Esophagus squamous epithelium (tissue), 5 donors: ENCODE data around the gene RFTN1. TPM values are rescaled to one million over a fixed set of nuclear protein-coding genes. Genes with fewer than 3 reads are reported as not detected.

Experiments used
- DNase-seq: peaks from one replicate; lab custom pipeline; 2025; lab: John Stamatoyannopoulos, UW
- H3K27ac ChIP-seq, 4 donors: fragments of 200-600 bp; sonication (generic); one replicate each; pipeline ENCODE4 v1.5.1; 2016 to 2019; ENCODE audit warnings: mild to moderate bottlenecking in 1 of 4
- H3K27me3 ChIP-seq, 4 donors: fragments of 200-600 bp; sonication (generic); 1 replicate in 3 of 4; 2 replicates in 1 of 4; pipeline versions ENCODE4 v1.5.1 to v1.6.0; 2017 to 2021; ENCODE audit warnings: antibody characterized with exemption in 1 of 4
- H3K36me3 ChIP-seq, 3 donors: fragments of 200-600 bp; sonication (generic); one replicate each; pipeline ENCODE4 v1.5.1; 2016 to 2019
- H3K4me1 ChIP-seq, 3 donors: fragments of 200-600 bp; sonication (generic); one replicate each; pipeline ENCODE4 v1.5.1; 2017 to 2019
- H3K4me3 ChIP-seq, 4 donors: fragments of 200-600 bp; sonication (generic); 1 replicate in 3 of 4; 2 replicates in 1 of 4; pipeline ENCODE4 v1.5.1; 2016 to 2019; ENCODE audit warnings: mild to moderate bottlenecking in 2 of 4, moderate library complexity in 1 of 4
- H3K9me3 ChIP-seq, 3 donors: fragments of 200-600 bp; sonication (generic); one replicate each; pipeline ENCODE4 v1.5.1; 2016 to 2019
- CTCF ChIP-seq, 6 experiments: fragments of 450-650 bp in 4 of 6; fragments of 200-600 bp in 2 of 6; sonication (generic) in 2 of 6; IDR thresholded peaks; one replicate each; pipeline ENCODE4 v1.5.1; 2016 to 2019; ENCODE audit warnings: antibody characterized with exemption in 6 of 6, mild to moderate bottlenecking in 4 of 6, moderate library complexity in 4 of 6
- POLR2A ChIP-seq, 4 donors: fragments of 450-650 bp; IDR thresholded peaks; one replicate each; pipeline ENCODE4 v1.6.1; 2017; ENCODE audit warnings: antibody characterized with exemption in 4 of 4, mild to moderate bottlenecking in 4 of 4, moderate library complexity in 3 of 4
- WGBS, 2 donors: methylation state at CpG; one replicate each; pipeline ENCODE4 v1.1.5; 2018; 5-methylcytosine and 5-hydroxymethylcytosine counted together
- intact Hi-C: fragments of 100-400 bp; cut with DNase I; formaldehyde crosslinking; loops from one replicate; pipeline ENCODE4 v1.15.0; 2022
- total RNA-seq, 4 donors: library from RNA; depleted of rRNA; stranded (reverse); fragments of >200 nt; gene quantifications; one replicate each; pipeline ENCODE4 v1.1.0, GENCODE V29; 2016
- donor health status: DM: yes; HTN: yes; CAD: no.

The RFTN1 gene
- total RNA-seq, 4 donors from 2014 or later = 5.0 to 22.7 (median 12.4) TPM

- H3K4me3 ChIP-seq = no peak overlapping the region
- 45% methylated on average over 9 of the region's 15 CpGs for WGBS, 2 donors
- H3K9me3 ChIP-seq = no peaks in the 10 kb centered on the region
- peaks cover 10 to 33% (median 21%) of the 10 kb centered on the region in 3 donors for H3K4me1 ChIP-seq
- no peak for DNase-seq
- TF ChIP-seq CTCF (IDR thresholded peaks at IDR 0.05) = no peak
- H3K36me3 ChIP-seq = peaks cover 0 to 71% (median 3%) of the 10 kb centered on the region in 3 donors
- H3K27ac ChIP-seq = peak overlapping the region in 3 of 4 donors; percentile 4 to 53 (median 51)
- no peaks in the 10 kb centered on the region for H3K27me3 ChIP-seq
- intact Hi-C loops = no loop called here
Observed at GRCh38 chr3:16326724-16327349, 186.7 kb downstream of the RFTN1 start.

GRCh38 chr3:16325850-16326249 lies 187.6 kb downstream of the RFTN1 start:
- peaks cover 0 to 79% (median 3%) of the 10 kb centered on the region in 3 donors for H3K36me3 ChIP-seq
- 98 to 100% methylated on average over 2 to 4 of the region's 4 CpGs for WGBS, 2 donors
- no peak for TF ChIP-seq CTCF (IDR thresholded peaks at IDR 0.05)
- no peak for TF ChIP-seq POLR2A (IDR thresholded peaks at IDR 0.05)

GRCh38 chr3:16323737-16324136 lies 189.8 kb downstream of the RFTN1 start:
- TF ChIP-seq CTCF (IDR thresholded peaks at IDR 0.05) (no peak), POLR2A (IDR thresholded peaks at IDR 0.05) (no peak)
- 73 to 97% methylated on average over 4 of the region's 4 CpGs for WGBS, 2 donors
- H3K4me1 ChIP-seq = peaks cover 10 to 43% (median 21%) of the 10 kb centered on the region in 3 donors
- H3K9me3 ChIP-seq = no peaks in the 10 kb centered on the region
- H3K4me3 ChIP-seq = no peak overlapping the region
- H3K36me3 ChIP-seq = peaks cover 3 to 79% (median 6%) of the 10 kb centered on the region in 3 donors
- intact Hi-C loops = no loop called here
- H3K27ac ChIP-seq = no peak overlapping the region
- no peaks in the 10 kb centered on the region for H3K27me3 ChIP-seq
- no peak for DNase-seq

More at GRCh38 chr3:16325850-16326249, 187.6 kb downstream of the RFTN1 start:
- Histone ChIP-seq H3K27me3 (no peaks in the 10 kb centered on the region), H3K27ac (no peak overlapping the region), H3K4me3 (no peak overlapping the region), H3K9me3 (no peaks in the 10 kb centered on the region), H3K4me1 (peaks cover 10 to 35% (median 21%) of the 10 kb centered on the region in 3 donors)
- intact Hi-C loops = no loop called here
- DNase-seq = no peak

- no peak overlapping the region for H3K27ac ChIP-seq
- intact Hi-C loops = no loop called here
- TF ChIP-seq POLR2A (IDR thresholded peaks at IDR 0.05) = no peak
- TF ChIP-seq CTCF (IDR thresholded peaks at IDR 0.05) = no peak
- H3K4me3 ChIP-seq = no peak overlapping the region
- no peak for DNase-seq
- H3K4me1 ChIP-seq = peaks cover 9 to 51% (median 20%) of the 10 kb centered on the region in 3 donors
- no peaks in the 10 kb centered on the region for H3K9me3 ChIP-seq
- peaks cover 3 to 80% (median 6%) of the 10 kb centered on the region in 3 donors for H3K36me3 ChIP-seq
- H3K27me3 ChIP-seq = no peaks in the 10 kb centered on the region
- WGBS, 2 donors = 60% methylated on average over 4 of the region's 5 CpGs; no CpG with 5 or more reads in 1 of the 2 donors
Observed at GRCh38 chr3:16322189-16322588, 191.3 kb downstream of the RFTN1 start.

- peaks cover 3 to 82% (median 6%) of the 10 kb centered on the region in 3 donors for H3K36me3 ChIP-seq
- TF ChIP-seq CTCF (IDR thresholded peaks at IDR 0.05) = no peak
- DNase-seq = no peak
- 87 to 93% methylated on average over 3 of the region's 3 CpGs for WGBS, 2 donors
- H3K4me3 ChIP-seq = no peak overlapping the region
- H3K27ac ChIP-seq = no peak overlapping the region
- peaks cover 0 to 39% (median 5%) of the 10 kb centered on the region in 3 donors for H3K4me1 ChIP-seq
- no peaks in the 10 kb centered on the region for H3K27me3 ChIP-seq
- intact Hi-C loops = no loop called here
- H3K9me3 ChIP-seq = no peaks in the 10 kb centered on the region
Observed at GRCh38 chr3:16320711-16321110, 192.8 kb downstream of the RFTN1 start.
